HepG2 (cell line): ENCODE measurements around the gene SNRNP200. TPM values are rescaled to one million over a fixed set of nuclear protein-coding genes. Genes with fewer than 3 reads are reported as not detected.

Source experiments
- ATAC-seq: fragments of 200-7000 bp; cut with Tn5 transposase; 3 replicates; pipeline ENCODE4 v1.9.1; 2020; ENCODE audit warnings: mild to moderate bottlenecking, moderate library complexity
- BruUV-seq: library from RNA; stranded (reverse); fragments of 400-500 nt; replicated peaks from 2 replicates; lab custom pipeline; 2021; lab: Mats Ljungman, UMichigan
- CTCF ChIA-PET: fragments of 300-600 bp; formaldehyde crosslinking; extraction: SDS; loops from one replicate; lab custom pipeline; 2021; ENCODE audit warnings: low total read pairs, inconsistent platforms, low intra/inter-chr PET ratio; lab: Yijun Ruan, JAX
- POLR2A ChIA-PET: fragments of 350-600 bp; sonication (Branson Sonifier 250); formaldehyde crosslinking; loops from one replicate; lab custom pipeline; 2020; ENCODE audit warnings: antibody characterized with exemption, inconsistent platforms; lab: Yijun Ruan, JAX
- DNase-seq: peaks from one replicate; pipeline ENCODE4 v3.0.0-alpha.2; 2015; ENCODE audit warnings: low spot score
- FAIRE-seq: peaks from 3 replicates; lab custom pipeline; 2011; peaks lifted over from hg19 to GRCh38; lab: Jason Lieb, UNC
- H2AFZ ChIP-seq: one replicate; pipeline ENCODE4 v1.6.1; 2011; ENCODE audit warnings: low read length, inconsistent platforms
- H3K27ac ChIP-seq: fragments of 300-600 bp; 3 replicates; pipeline ENCODE4 v1.8.0; 2011; ENCODE audit warnings: mixed run types, mild to moderate bottlenecking, mixed read lengths, low read length, inconsistent platforms; ENCODE audit not compliant: insufficient read depth; ENCODE audit errors: extremely low read length
- H3K27me3 ChIP-seq, 2 experiments: fragments of 200-600 bp in 1 of 2; 2 replicates in 1 of 2; 3 replicates in 1 of 2; pipeline versions ENCODE4 v1.6.0 to v1.8.0; 2011; ENCODE audit warnings: low read length in 2 of 2, mild to moderate bottlenecking in 2 of 2, moderate library complexity in 2 of 2, inconsistent platforms in 1 of 2; ENCODE audit not compliant: insufficient read depth in 2 of 2, control insufficient read depth in 1 of 2
- H3K36me3 ChIP-seq, 2 experiments: fragments of 200-600 bp in 1 of 2; replicated peaks in 1 of 2; 2 replicates in 1 of 2; 3 replicates in 1 of 2; pipeline versions ENCODE4 v1.5.1 to v1.8.0; 2011; ENCODE audit warnings: low read length in 2 of 2, inconsistent platforms in 1 of 2; ENCODE audit not compliant: insufficient read depth in 2 of 2, control insufficient read depth in 1 of 2
- H3K4me1 ChIP-seq: 2 replicates; pipeline ENCODE4 v1.5.1; 2012; ENCODE audit warnings: low read length, inconsistent platforms; ENCODE audit not compliant: insufficient read depth
- H3K4me2 ChIP-seq: 2 replicates; pipeline ENCODE4 v1.6.0; 2011; ENCODE audit warnings: low read depth, low read length, inconsistent platforms
- H3K4me3 ChIP-seq, 3 experiments: fragments of 200-600 bp in 1 of 3; sonication (generic), shearing (Covaris generic) in 1 of 3; replicated peaks in 1 of 3; 2 replicates each; pipeline ENCODE4 v1.5.1; 2011 to 2016; ENCODE audit warnings: low read length in 3 of 3, inconsistent platforms in 2 of 3, low read depth in 2 of 3, mild to moderate bottlenecking in 2 of 3, control low read depth in 1 of 3, mixed read lengths in 1 of 3; ENCODE audit not compliant: insufficient read depth in 1 of 3
- H3K79me2 ChIP-seq: one replicate; pipeline ENCODE4 v1.6.1; 2011; ENCODE audit warnings: low read length, inconsistent platforms; ENCODE audit not compliant: insufficient read depth
- H3K9ac ChIP-seq: 2 replicates; pipeline ENCODE4 v1.6.0; 2011; ENCODE audit warnings: mild to moderate bottlenecking, low read depth, low read length, inconsistent platforms; ENCODE audit not compliant: insufficient read depth
- H3K9me3 ChIP-seq: 2 replicates; pipeline ENCODE4 v1.5.1; 2012; ENCODE audit warnings: mild to moderate bottlenecking, low read length
- H4K20me1 ChIP-seq: 2 replicates; pipeline ENCODE4 v1.6.0; 2011; ENCODE audit warnings: inconsistent platforms, mild to moderate bottlenecking, low read length, moderate library complexity; ENCODE audit not compliant: insufficient read depth
- HMGA1 ChIP-seq: sonication (generic); formaldehyde crosslinking; conservative IDR thresholded peaks from 2 replicates; pipeline ENCODE4 v1.4.0; 2020; ENCODE audit warnings: missing genetic modification reagents
- NR2F1 ChIP-seq, 2 experiments: fragments of 450-650 bp in 1 of 2; formaldehyde crosslinking in 1 of 2; IDR thresholded peaks; 2 replicates each; pipeline versions ENCODE4 v1.5.0 to v1.6.1; 2016 to 2020; ENCODE audit warnings: mild to moderate bottlenecking in 1 of 2, missing compliant biosample characterization in 1 of 2, missing genetic modification reagents in 1 of 2, moderate library complexity in 1 of 2
- SOX5 ChIP-seq: IDR thresholded peaks from 2 replicates; pipeline ENCODE4 v1.6.1; 2016; ENCODE audit warnings: borderline replicate concordance
- ZNF616 ChIP-seq: sonication (generic); formaldehyde crosslinking; IDR thresholded peaks from 2 replicates; pipeline ENCODE4 v1.5.0; 2020; ENCODE audit warnings: low read depth, mild to moderate bottlenecking, missing genetic modification reagents
- ZNF713 ChIP-seq: sonication (generic); formaldehyde crosslinking; IDR thresholded peaks from 2 replicates; pipeline ENCODE4 v1.4.0; 2020; ENCODE audit warnings: mild to moderate bottlenecking, missing genetic modification reagents
- WGBS: methylation state at CpG from one replicate; pipeline ENCODE4 v1.1.6; 2017; ENCODE audit warnings: low lambda C conversion rate; 5-methylcytosine and 5-hydroxymethylcytosine counted together
- in situ Hi-C: cut with HindIII; loops from 2 replicates; pipeline ENCODE4 v1.10.0; 2017; ENCODE audit warnings: low pct_unique_long_range_greater_than_20kb; ENCODE audit not compliant: extremely low pct_ligation_motif_present
- intact Hi-C: fragments of 100-400 bp; cut with micrococcal nuclease; formaldehyde crosslinking; loops from one replicate; pipeline ENCODE4 v1.10.0; 2022; ENCODE audit not compliant: unreplicated experiment
- polyA plus RNA-seq, 8 experiments: library from polyadenylated mRNA; depleted of rRNA in 3 of 8; stranded (reverse) in 7 of 8; unstranded in 1 of 8; fragments of >200 nt; fragmentation: Illumina TruSeq in 4 of 8; extraction: Trizol in 4 of 8; gene quantifications; 2 replicates each; pipeline versions ENCODE4 v1.2.1 to v1.2.3, GENCODE V29; 2011 to 2016; ENCODE audit warnings: low read depth in 4 of 8, missing spikeins in 1 of 8, mixed read lengths in 1 of 8; ENCODE audit not compliant: insufficient read depth in 1 of 8
- total RNA-seq, 5 experiments: library from RNA; depleted of rRNA; stranded (reverse); fragments of >200 nt; fragmentation: Illumina TruSeq; extraction: Trizol; gene quantifications; 2 replicates each; pipeline ENCODE4 v1.2.3, GENCODE V29; 2016; ENCODE audit warnings: low read depth in 1 of 5
- TF ChIP-seq, protein P1 (sequence below): sonication (generic); formaldehyde crosslinking; IDR thresholded peaks from 2 replicates; pipeline ENCODE4 v1.5.0; 2020; ENCODE audit warnings: mild to moderate bottlenecking, missing genetic modification reagents, moderate library complexity

The SNRNP200 gene
- total and polyA plus RNA-seq, 2 of the 13 experiments (the other 11 are each of a cell fraction or from before 2014, with no cell fraction given), result 99.0 to 232 TPM

- H3K79me2 ChIP-seq, result peaks cover 43% of the 10 kb centered on the region
- peaks cover 20 to 37% of the 10 kb centered on the region in 2 experiments for H3K36me3 ChIP-seq
- WGBS, result 22% methylated on average over 11 of the region's 11 CpGs
- no peaks in the 10 kb centered on the region for H4K20me1 ChIP-seq
- TF ChIP-seq NR2F1 (CRISPR knock-in tag; IDR thresholded peaks at IDR 0.05) (no peak), SOX5 (0 out of 2 replicates have a peak, but pooled peaks have one; percentile 7), ZNF713 (CRISPR knock-in tag) (0 out of 2 replicates have a peak, but pooled peaks have one; percentile 12), ZNF616 (0 out of 2 replicates have a peak, but pooled peaks have one; percentile 19)
- TF ChIP-seq, protein P1, sequence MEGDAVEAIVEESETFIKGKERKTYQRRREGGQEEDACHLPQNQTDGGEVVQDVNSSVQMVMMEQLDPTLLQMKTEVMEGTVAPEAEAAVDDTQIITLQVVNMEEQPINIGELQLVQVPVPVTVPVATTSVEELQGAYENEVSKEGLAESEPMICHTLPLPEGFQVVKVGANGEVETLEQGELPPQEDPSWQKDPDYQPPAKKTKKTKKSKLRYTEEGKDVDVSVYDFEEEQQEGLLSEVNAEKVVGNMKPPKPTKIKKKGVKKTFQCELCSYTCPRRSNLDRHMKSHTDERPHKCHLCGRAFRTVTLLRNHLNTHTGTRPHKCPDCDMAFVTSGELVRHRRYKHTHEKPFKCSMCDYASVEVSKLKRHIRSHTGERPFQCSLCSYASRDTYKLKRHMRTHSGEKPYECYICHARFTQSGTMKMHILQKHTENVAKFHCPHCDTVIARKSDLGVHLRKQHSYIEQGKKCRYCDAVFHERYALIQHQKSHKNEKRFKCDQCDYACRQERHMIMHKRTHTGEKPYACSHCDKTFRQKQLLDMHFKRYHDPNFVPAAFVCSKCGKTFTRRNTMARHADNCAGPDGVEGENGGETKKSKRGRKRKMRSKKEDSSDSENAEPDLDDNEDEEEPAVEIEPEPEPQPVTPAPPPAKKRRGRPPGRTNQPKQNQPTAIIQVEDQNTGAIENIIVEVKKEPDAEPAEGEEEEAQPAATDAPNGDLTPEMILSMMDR, result 0 out of 2 replicates have a peak, but pooled peaks have one; percentile 17
- no peak overlapping the region for H2AFZ ChIP-seq
- ChIA-PET CTCF (interaction anchor here (1.4 kb wide), 1 partner anchor 204 kb away, joined by 4 read pairs; no protein-coding TSS in a partner anchor), POLR2A (interaction anchor here (0.7 to 4.0 kb wide), 14 partner anchors 9 to 117 kb away, joined by 3 to 45 read pairs (median 8); partner anchors contain the start of genes CIAO1, ITPRIPL1, NCAPH and STARD7)
- in situ Hi-C loops, result no loop called here
- BruUV-seq, result no TSS peak
- no peaks in the 10 kb centered on the region; a peak in 1 of 5 replicates for H3K27me3 ChIP-seq
- peak overlapping the region; percentile 85 for H3K9ac ChIP-seq
- no peaks in the 10 kb centered on the region for H3K9me3 ChIP-seq
- H3K4me1 ChIP-seq, result peaks cover 37% of the 10 kb centered on the region
- no peak for FAIRE-seq
- peak overlapping the region; percentile 79 to 92 (median 91) for H3K4me3 ChIP-seq
- intact Hi-C loops, result loop anchor here (1.0 to 2.0 kb wide), 5 partner anchors 17 to 205 kb away; partner anchors contain the start of genes CIAO1 and ITPRIPL1
- H3K27ac ChIP-seq, result peak overlapping the region; percentile 75
- DNase-seq, result peak; percentile 13
- peak overlapping the region; percentile 89 for H3K4me2 ChIP-seq
- 0 out of 3 replicates have a peak, but pooled peaks have one; percentile 10 for ATAC-seq
Measured at GRCh38 chr2:96304606-96305005, 740 bp downstream of the SNRNP200 start.

DNA sequence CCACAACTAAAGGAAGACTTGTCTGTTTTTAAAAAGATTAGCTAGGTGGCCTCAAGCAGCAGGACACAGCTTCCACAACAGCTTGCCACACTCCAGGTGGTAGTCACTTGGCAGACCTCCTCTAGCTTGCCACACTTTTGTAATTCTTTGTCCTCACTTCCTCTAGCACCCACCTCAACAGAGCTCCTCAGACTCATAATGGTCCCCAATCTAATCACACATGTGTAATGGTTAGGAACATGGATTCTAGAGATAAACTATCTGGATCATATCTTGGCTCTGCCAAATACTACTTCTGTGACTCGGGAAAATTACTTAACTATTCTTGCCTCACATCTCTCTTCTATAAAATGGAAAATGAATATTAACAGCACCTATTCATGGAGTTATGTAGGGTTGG lies 3.5 kb downstream of the SNRNP200 start:
- in situ Hi-C loops, result no loop called here
- no peaks in the 10 kb centered on the region for H4K20me1 ChIP-seq
- no peak for ATAC-seq
- H2AFZ ChIP-seq, result no peak overlapping the region
- intact Hi-C loops, result no loop called here
- H3K4me1 ChIP-seq, result peaks cover 33% of the 10 kb centered on the region
- POLR2A ChIA-PET, result interaction anchor here (1.3 to 1.6 kb wide), 2 partner anchors 17 to 34 kb away, joined by 4 read pairs; partner anchors contain the start of gene NCAPH
- peaks cover 43% of the 10 kb centered on the region for H3K79me2 ChIP-seq
- no peak overlapping the region for H3K4me3 ChIP-seq
- no TSS peak for BruUV-seq
- H3K27ac ChIP-seq, result no peak overlapping the region
- WGBS, result 100% methylated on average over 1 of the region's 1 CpG
- DNase-seq, result no peak
- no peak overlapping the region for H3K9ac ChIP-seq
- CTCF ChIA-PET, result no interaction called here
- H3K27me3 ChIP-seq, result no peaks in the 10 kb centered on the region; a peak in 1 of 5 replicates
- H3K36me3 ChIP-seq, result peaks cover 45 to 65% of the 10 kb centered on the region in 2 experiments
- FAIRE-seq, result no peak
- no peak overlapping the region for H3K4me2 ChIP-seq
- H3K9me3 ChIP-seq, result no peaks in the 10 kb centered on the region
- no peak for TF ChIP-seq HMGA1 (CRISPR knock-in tag)
